ENCODE data around the gene NINJ2.

GRCh38 chr12:615620-616019 is 47.6 kb downstream of the NINJ2 start:
- TF ChIP-seq IKZF1 (conservative IDR thresholded peaks at IDR 0.05) (no peak), MTA2 (IDR thresholded peaks at IDR 0.05; ENCODE audit: low read depth) (no peak), EP300 (IDR thresholded peaks at IDR 0.05; ENCODE audit: borderline replicate concordance in 1 of 2, control insufficient read depth in 1 of 2, low read depth in 2 of 2, low read length in 2 of 2) (no peak), MAX (IDR thresholded peaks at IDR 0.05; ENCODE audit: low read depth, low read length) (no peak), POLR2AphosphoS5 (IDR thresholded peaks at IDR 0.05; ENCODE audit: low read length) (no peak), IRF3 (IDR thresholded peaks at IDR 0.05) (no peak), NRF1 (conservative IDR thresholded peaks at IDR 0.05; ENCODE audit: low read depth, low read length) (no peak), CBFB (IDR thresholded peaks at IDR 0.05; ENCODE audit: low read depth) (no peak), SMC3 (IDR thresholded peaks at IDR 0.05; ENCODE audit: borderline replicate concordance, low read length) (no peak)

Measured in GM12878 (cell line).